Mesendoderm (in vitro differentiated cells): Measurements from ENCODE around the gene GMDS.

Experiments used
- DNase-seq: peaks from one replicate; pipeline ENCODE4 v3.0.0; 2013
- H2AK5ac ChIP-seq: 2 replicates; pipeline ENCODE4 v1.6.1; 2013; ENCODE audit warnings: low read length, inconsistent platforms
- H2BK120ac ChIP-seq: 2 replicates; pipeline ENCODE4 v1.6.1; 2013; ENCODE audit warnings: low read depth, mild to moderate bottlenecking, low read length, moderate library complexity, mixed read lengths
- H2BK15ac ChIP-seq: replicated peaks from 2 replicates; pipeline ENCODE4 v1.6.1; 2013; ENCODE audit warnings: low read depth, mild to moderate bottlenecking, moderate library complexity
- H2BK5ac ChIP-seq: 2 replicates; pipeline ENCODE4 v1.6.1; 2013; ENCODE audit warnings: low read length, inconsistent platforms
- H3K18ac ChIP-seq: 2 replicates; pipeline ENCODE4 v1.6.1; 2013; ENCODE audit warnings: mild to moderate bottlenecking, low read length, mixed read lengths
- H3K23ac ChIP-seq: one replicate; pipeline ENCODE4 v1.6.1; 2013; ENCODE audit warnings: low read length
- H3K27ac ChIP-seq: 2 replicates; pipeline ENCODE4 v1.5.1; 2013; ENCODE audit warnings: low read depth, mild to moderate bottlenecking, inconsistent platforms, low read length, moderate library complexity
- H3K27me3 ChIP-seq: 2 replicates; pipeline ENCODE4 v1.6.1; 2013; ENCODE audit warnings: low read length, control low read depth, mild to moderate bottlenecking, inconsistent platforms; ENCODE audit not compliant: insufficient read depth, poor library complexity
- H3K36me3 ChIP-seq: 2 replicates; pipeline ENCODE4 v1.6.1; 2013; ENCODE audit warnings: low read length, inconsistent platforms; ENCODE audit not compliant: control insufficient read depth, insufficient read depth
- H3K4ac ChIP-seq: one replicate; pipeline ENCODE4 v1.6.1; 2013; ENCODE audit warnings: low read depth, mild to moderate bottlenecking, low read length, moderate library complexity
- H3K4me1 ChIP-seq: 2 replicates; pipeline ENCODE4 v1.6.1; 2013; ENCODE audit warnings: low read depth, low read length, inconsistent platforms; ENCODE audit not compliant: control insufficient read depth
- H3K4me2 ChIP-seq: 2 replicates; pipeline ENCODE4 v1.6.1; 2013; ENCODE audit warnings: low read length
- H3K4me3 ChIP-seq: 2 replicates; pipeline ENCODE4 v1.5.1; 2013; ENCODE audit warnings: mild to moderate bottlenecking, low read length
- H3K56ac ChIP-seq: one replicate; pipeline ENCODE4 v1.6.1; 2013; ENCODE audit warnings: low read length
- H3K79me1 ChIP-seq: 2 replicates; pipeline ENCODE4 v1.6.1; 2013; ENCODE audit warnings: low read length, inconsistent platforms
- H3K79me2 ChIP-seq: 2 replicates; pipeline ENCODE4 v1.6.1; 2013; ENCODE audit warnings: mild to moderate bottlenecking, low read length; ENCODE audit not compliant: control insufficient read depth, insufficient read depth
- H3K9ac ChIP-seq: 2 replicates; pipeline ENCODE4 v1.6.1; 2013; ENCODE audit warnings: low read length, inconsistent platforms
- H4K5ac ChIP-seq: one replicate; pipeline ENCODE4 v1.6.1; 2013; ENCODE audit warnings: low read length
- H4K8ac ChIP-seq: one replicate; pipeline ENCODE4 v1.6.1; 2013; ENCODE audit warnings: low read depth, mild to moderate bottlenecking, control low read depth, low read length, moderate library complexity
- WGBS: extraction: QIAGEN DNeasy Blood & Tissue Kit; methylation state at CpG from one replicate; pipeline ENCODE4 v1.1.7; 2013; ENCODE audit warnings: low lambda C conversion rate, missing lambda C conversion rate; ENCODE audit not compliant: insufficient coverage; ENCODE audit errors: extremely low coverage; 5-methylcytosine and 5-hydroxymethylcytosine counted together

The GMDS gene

GRCh38 chr6:1601158-1602048, 644.0 kb downstream of the GMDS start:
- Histone ChIP-seq H2BK5ac (no peak overlapping the region), H3K27me3 (peaks cover 16% of the 10 kb centered on the region), H3K4me3 (no peak overlapping the region), H3K56ac (no peak overlapping the region), H3K4me1 (peaks cover 13% of the 10 kb centered on the region), H3K9ac (no peak overlapping the region), H4K5ac (no peak overlapping the region), H4K8ac (no peak overlapping the region), H2AK5ac (no peak overlapping the region), H3K79me1 (no peaks in the 10 kb centered on the region), H3K18ac (no peak overlapping the region), H2BK120ac (no peak overlapping the region), H2BK15ac (no peak overlapping the region), H3K4ac (no peak overlapping the region), H3K4me2 (no peak overlapping the region), H3K23ac (no peak overlapping the region), H3K36me3 (no peaks in the 10 kb centered on the region), H3K79me2 (no peaks in the 10 kb centered on the region), H3K27ac (no peak overlapping the region)
- no peak for DNase-seq
- WGBS, result no CpG with 5 or more reads among the region's 60 CpGs

GRCh38 chr6:1600764-1601157, 644.6 kb downstream of the GMDS start:
- Histone ChIP-seq H3K23ac (no peak overlapping the region), H2AK5ac (no peak overlapping the region), H2BK15ac (no peak overlapping the region), H3K4ac (no peak overlapping the region), H4K5ac (no peak overlapping the region), H3K4me2 (no peak overlapping the region), H4K8ac (no peak overlapping the region), H3K9ac (no peak overlapping the region), H2BK5ac (no peak overlapping the region), H3K4me1 (peaks cover 12% of the 10 kb centered on the region), H3K4me3 (no peak overlapping the region), H3K56ac (no peak overlapping the region), H3K79me1 (no peaks in the 10 kb centered on the region), H3K18ac (no peak overlapping the region), H3K27ac (no peak overlapping the region), H3K79me2 (no peaks in the 10 kb centered on the region), H3K27me3 (peaks cover 10% of the 10 kb centered on the region), H2BK120ac (no peak overlapping the region), H3K36me3 (no peaks in the 10 kb centered on the region)
- no CpG with 5 or more reads among the region's 15 CpGs for WGBS
- DNase-seq, result no peak

- H3K36me3 ChIP-seq, result no peaks in the 10 kb centered on the region
- no peak overlapping the region for H2BK120ac ChIP-seq
- H3K4me3 ChIP-seq, result no peak overlapping the region
- WGBS, result no CpG with 5 or more reads among the region's 3 CpGs
- no peak overlapping the region for H3K18ac ChIP-seq
- H3K9ac ChIP-seq, result no peak overlapping the region
- no peak overlapping the region for H4K8ac ChIP-seq
- no peaks in the 10 kb centered on the region for H3K79me2 ChIP-seq
- no peak overlapping the region for H3K4me2 ChIP-seq
- H2BK15ac ChIP-seq, result no peak overlapping the region
- H3K56ac ChIP-seq, result no peak overlapping the region
- H3K4me1 ChIP-seq, result peaks cover 9% of the 10 kb centered on the region
- no peak overlapping the region for H2AK5ac ChIP-seq
- H2BK5ac ChIP-seq, result no peak overlapping the region
- no peak overlapping the region for H4K5ac ChIP-seq
- DNase-seq, result no peak
- no peaks in the 10 kb centered on the region for H3K79me1 ChIP-seq
- no peak overlapping the region for H3K23ac ChIP-seq
- no peak overlapping the region for H3K4ac ChIP-seq
- H3K27ac ChIP-seq, result no peak overlapping the region
- peaks cover 5% of the 10 kb centered on the region for H3K27me3 ChIP-seq
Measured at GRCh38 chr6:1600063-1600763, 645.2 kb downstream of the GMDS start.

- no peaks in the 10 kb centered on the region for H3K79me1 ChIP-seq
- no peak overlapping the region for H4K8ac ChIP-seq
- no peaks in the 10 kb centered on the region for H3K79me2 ChIP-seq
- no CpG with 5 or more reads among the region's 10 CpGs for WGBS
- no peak overlapping the region for H2AK5ac ChIP-seq
- no peak overlapping the region for H3K27ac ChIP-seq
- no peak for DNase-seq
- no peak overlapping the region for H3K18ac ChIP-seq
- peaks cover 9% of the 10 kb centered on the region for H3K4me1 ChIP-seq
- no peak overlapping the region for H3K4me2 ChIP-seq
- H3K27me3 ChIP-seq, result no peaks in the 10 kb centered on the region
- no peak overlapping the region for H2BK5ac ChIP-seq
- H3K4ac ChIP-seq, result no peak overlapping the region
- H3K9ac ChIP-seq, result no peak overlapping the region
- H3K4me3 ChIP-seq, result no peak overlapping the region
- H3K23ac ChIP-seq, result no peak overlapping the region
- no peak overlapping the region for H2BK15ac ChIP-seq
- no peak overlapping the region for H2BK120ac ChIP-seq
- no peaks in the 10 kb centered on the region for H3K36me3 ChIP-seq
- H4K5ac ChIP-seq, result no peak overlapping the region
- no peak overlapping the region for H3K56ac ChIP-seq
Measured at GRCh38 chr6:1599469-1599868, 645.9 kb downstream of the GMDS start.

- WGBS, result no CpG with 5 or more reads among the region's 24 CpGs
- no peaks in the 10 kb centered on the region for H3K27me3 ChIP-seq
Measured at GRCh38 chr6:1598886-1599285, 646.5 kb downstream of the GMDS start.

More at GRCh38 chr6:1598886-1599285, 646.5 kb downstream of the GMDS start:
- Histone ChIP-seq H2AK5ac (no peak overlapping the region), H3K79me2 (no peaks in the 10 kb centered on the region), H4K8ac (no peak overlapping the region), H3K79me1 (no peaks in the 10 kb centered on the region), H3K23ac (no peak overlapping the region), H2BK120ac (no peak overlapping the region), H3K4me1 (peaks cover 9% of the 10 kb centered on the region), H3K56ac (no peak overlapping the region), H4K5ac (no peak overlapping the region), H3K18ac (no peak overlapping the region), H2BK5ac (no peak overlapping the region), H2BK15ac (no peak overlapping the region), H3K27ac (no peak overlapping the region), H3K4ac (no peak overlapping the region), H3K9ac (no peak overlapping the region), H3K4me2 (no peak overlapping the region), H3K36me3 (no peaks in the 10 kb centered on the region), H3K4me3 (no peak overlapping the region)
- DNase-seq, result no peak
